B cell (primary cell): ENCODE measurements around the gene MAP1B. TPM values are rescaled to one million over a fixed set of nuclear protein-coding genes. Genes with fewer than 3 reads are reported as not detected.

Experiments used
- ATAC-seq: fragments of 200-7000 bp; cut with Tn5 transposase; one replicate; pipeline ENCODE4 v1.10.0; 2021; ENCODE audit warnings: low read depth, mild to moderate bottlenecking, moderate number of reproducible peaks, moderate library complexity
- CTCF ChIA-PET: fragments of 350-600 bp; sonication (Branson Sonifier 250); formaldehyde crosslinking; loops from one replicate; lab custom pipeline; 2021; ENCODE audit warnings: antibody characterized with exemption, inconsistent platforms; lab: Charles Lee
- POLR2A ChIA-PET: fragments of 350-600 bp; sonication (Branson Sonifier 250); formaldehyde crosslinking; loops from one replicate; lab custom pipeline; 2021; ENCODE audit warnings: antibody characterized with exemption; lab: Charles Lee
- DNase-seq: peaks from one replicate; pipeline ENCODE4 v3.0.0; 2013
- H2AFZ ChIP-seq: 2 replicates; pipeline ENCODE4 v1.6.1; 2012; ENCODE audit warnings: mild to moderate bottlenecking, low read depth, low read length; ENCODE audit not compliant: insufficient read depth, poor library complexity, severe bottlenecking
- H3K27ac ChIP-seq, 2 donors: 1 replicate in 1 of 2; 2 replicates in 1 of 2; pipeline ENCODE4 v1.5.1; 2012 to 2013; ENCODE audit warnings: low read length in 2 of 2, mild to moderate bottlenecking in 2 of 2, moderate library complexity in 1 of 2
- H3K27me3 ChIP-seq, 4 experiments: fragments of 200-600 bp in 1 of 4; sonication (generic) in 1 of 4; replicated peaks in 1 of 4; 1 replicate in 2 of 4; 2 replicates in 2 of 4; pipeline versions ENCODE4 v1.6.1 to v1.7.0; 2013 to 2016; ENCODE audit warnings: low read length in 3 of 4, mild to moderate bottlenecking in 2 of 4, mixed read lengths in 1 of 4, moderate library complexity in 1 of 4; ENCODE audit not compliant: insufficient read depth in 4 of 4, control insufficient read depth in 3 of 4; ENCODE audit errors: control extremely low read depth in 1 of 4
- H3K36me3 ChIP-seq, 2 experiments: replicated peaks in 1 of 2; 1 replicate in 1 of 2; 2 replicates in 1 of 2; pipeline versions ENCODE4 v1.6.1 to v1.7.1; 2013; ENCODE audit warnings: low read length in 1 of 2; ENCODE audit not compliant: insufficient read depth in 2 of 2, control insufficient read depth in 1 of 2; ENCODE audit errors: control extremely low read depth in 1 of 2, extremely low read depth in 1 of 2
- H3K4me1 ChIP-seq, 2 donors: fragments of 200-600 bp in 1 of 2; sonication (generic) in 1 of 2; 1 replicate in 1 of 2; 2 replicates in 1 of 2; pipeline versions ENCODE4 v1.5.1 to v1.6.1; 2013 to 2017; ENCODE audit warnings: low read length in 2 of 2; ENCODE audit not compliant: control insufficient read depth in 2 of 2, insufficient read depth in 2 of 2
- H3K4me2 ChIP-seq: replicated peaks from 2 replicates; pipeline ENCODE3; 2012; ENCODE audit warnings: mild to moderate bottlenecking, low read depth, low read length; ENCODE audit not compliant: poor library complexity, severe bottlenecking
- H3K4me3 ChIP-seq, 5 experiments: fragments of 200-600 bp in 1 of 5; sonication (generic) in 1 of 5; 1 replicate in 3 of 5; 2 replicates in 2 of 5; pipeline versions ENCODE4 v1.5.1 to v1.7.0; 2011 to 2016; ENCODE audit warnings: low read length in 4 of 5, mild to moderate bottlenecking in 4 of 5, low read depth in 2 of 5, control low read depth in 1 of 5, moderate library complexity in 1 of 5; ENCODE audit not compliant: insufficient read depth in 1 of 5; ENCODE audit errors: control extremely low read depth in 1 of 5, extremely low read depth in 1 of 5
- H3K79me2 ChIP-seq: fragments of 200-600 bp; sonication (generic); one replicate; pipeline ENCODE4 v1.6.0; 2016; ENCODE audit warnings: low read length; ENCODE audit not compliant: control insufficient read depth, insufficient read depth
- H3K9ac ChIP-seq: fragments of 200-600 bp; sonication (generic); 2 replicates; pipeline ENCODE4 v1.6.1; 2017; ENCODE audit warnings: mild to moderate bottlenecking, low read length, moderate library complexity
- H3K9me3 ChIP-seq, 3 donors: one replicate each; pipeline versions ENCODE4 v1.6.1 to v1.7.1; 2013; ENCODE audit warnings: low read length in 2 of 3; ENCODE audit not compliant: control insufficient read depth in 2 of 3, insufficient read depth in 1 of 3; ENCODE audit errors: control extremely low read depth in 1 of 3
- H4K20me1 ChIP-seq: 2 replicates; pipeline ENCODE4 v1.6.0; 2012; ENCODE audit warnings: mild to moderate bottlenecking, low read length; ENCODE audit not compliant: insufficient read depth, control insufficient read depth, poor library complexity, severe bottlenecking
- H3K27ac Mint-ChIP-seq: one replicate; pipeline ENCODE4 v1.8.0; 2021; ENCODE audit warnings: mixed read lengths
- H3K27me3 Mint-ChIP-seq: one replicate; pipeline ENCODE4 v1.8.0; 2021; ENCODE audit warnings: mixed read lengths
- H3K4me1 Mint-ChIP-seq: one replicate; pipeline ENCODE4 v1.8.0; 2021; ENCODE audit warnings: mixed read lengths
- H3K4me3 Mint-ChIP-seq: one replicate; pipeline ENCODE4 v1.8.0; 2021; ENCODE audit warnings: mixed read lengths
- H3K9me3 Mint-ChIP-seq: one replicate; pipeline ENCODE4 v1.8.0; 2022; ENCODE audit warnings: mixed read lengths; ENCODE audit not compliant: insufficient read depth
- CTCF ChIP-seq: fragments of 200-600 bp; IDR thresholded peaks from one replicate; pipeline ENCODE4 v1.8.0; 2022; ENCODE audit warnings: antibody characterized with exemption, mild to moderate bottlenecking
- EZH2 ChIP-seq: IDR thresholded peaks from 2 replicates; pipeline ENCODE4 v1.6.1; 2012; ENCODE audit warnings: borderline replicate concordance, low read depth, mild to moderate bottlenecking, moderate library complexity, low read length; ENCODE audit not compliant: insufficient read depth, poor library complexity, severe bottlenecking
- WGBS: methylation state at CpG from one replicate; pipeline ENCODE4 v1.1.5; 2013; ENCODE audit warnings: missing lambda C conversion rate; ENCODE audit not compliant: insufficient coverage; 5-methylcytosine and 5-hydroxymethylcytosine counted together
- intact Hi-C: fragments of 100-400 bp; cut with micrococcal nuclease; formaldehyde crosslinking; loops from one replicate; pipeline ENCODE4 v1.10.0; 2022
- polyA plus RNA-seq: library from polyadenylated mRNA; depleted of rRNA; stranded (reverse); fragments of >200 nt; gene quantifications from 2 replicates; pipeline ENCODE4 v1.2.3, GENCODE V29; 2012
- total RNA-seq, 2 donors: library from RNA; stranded (reverse); fragments of 120-200 nt in 1 of 2; gene quantifications; 1 replicate in 1 of 2; 2 replicates in 1 of 2; pipeline versions ENCODE4 v1.2.3 to v1.2.4, GENCODE V29; 2013 to 2022

MAP1B gene
- total and polyA plus RNA-seq, 2 donors (not counting 1 experiment from before 2014, with no cell fraction given) = 0.15 TPM; not detected in 1

GRCh38 chr5:72144762-72145161 is 37.5 kb downstream of the MAP1B start:
- no peaks in the 10 kb centered on the region for H3K9me3 Mint-ChIP-seq
- Histone ChIP-seq H3K79me2 (no peaks in the 10 kb centered on the region), H3K4me3 (no peak overlapping the region), H3K4me2 (no peak overlapping the region), H2AFZ (no peak overlapping the region), H4K20me1 (no peaks in the 10 kb centered on the region), H3K27ac (no peak overlapping the region), H3K36me3 (no peaks in the 10 kb centered on the region), H3K9me3 (no peaks in the 10 kb centered on the region), H3K4me1 (no peaks in the 10 kb centered on the region), H3K9ac (no peak overlapping the region), H3K27me3 (peaks cover 0 to 4% (median 1%) of the 10 kb centered on the region in 4 experiments)
- H3K27ac Mint-ChIP-seq = no peak overlapping the region
- no peak for DNase-seq
- peaks cover 16% of the 10 kb centered on the region for H3K27me3 Mint-ChIP-seq
- H3K4me3 Mint-ChIP-seq = no peak overlapping the region
- ChIA-PET POLR2A (no interaction called here), CTCF (interaction anchor here (1.6 kb wide), 1 partner anchor 164 kb away, joined by 5 read pairs; no protein-coding TSS in a partner anchor)
- intact Hi-C loops = no loop called here
- TF ChIP-seq CTCF = no peak
- no peak for TF ChIP-seq EZH2
- no peaks in the 10 kb centered on the region for H3K4me1 Mint-ChIP-seq
- 83% methylated on average over 1 of the region's 2 CpGs for WGBS
- ATAC-seq = no peak

GRCh38 chr5:72145348-72145747 is 38.1 kb downstream of the MAP1B start:
- Mint-ChIP-seq H3K9me3 (no peaks in the 10 kb centered on the region), H3K4me3 (no peak overlapping the region), H3K27ac (no peak overlapping the region), H3K4me1 (no peaks in the 10 kb centered on the region), H3K27me3 (peaks cover 16% of the 10 kb centered on the region)
- DNase-seq (no peak), ATAC-seq (no peak)
- Histone ChIP-seq H2AFZ (no peak overlapping the region), H3K4me3 (no peak overlapping the region), H3K36me3 (no peaks in the 10 kb centered on the region), H4K20me1 (no peaks in the 10 kb centered on the region), H3K4me2 (no peak overlapping the region), H3K79me2 (no peaks in the 10 kb centered on the region), H3K9me3 (no peaks in the 10 kb centered on the region), H3K9ac (no peak overlapping the region), H3K27ac (no peak overlapping the region), H3K4me1 (no peaks in the 10 kb centered on the region), H3K27me3 (peaks cover 0 to 4% (median 1%) of the 10 kb centered on the region in 4 experiments)
- intact Hi-C loops = no loop called here
- ChIA-PET CTCF (interaction anchor here (1.6 kb wide), 1 partner anchor 163 kb away, joined by 5 read pairs; no protein-coding TSS in a partner anchor), POLR2A (no interaction called here)
- TF ChIP-seq CTCF (no peak), EZH2 (no peak)
- no CpG with 5 or more reads among the region's 1 CpG for WGBS
